WTC11 (cell line): Measurements from ENCODE around the gene C17orf100.

Experiments used
- CREB1 ChIP-seq: sonication (generic); formaldehyde crosslinking; IDR thresholded peaks from 2 replicates; pipeline ENCODE4 v1.8.0; 2023; ENCODE audit warnings: mild to moderate bottlenecking, missing genetic modification reagents
- FOXP4 ChIP-seq: sonication (generic); formaldehyde crosslinking; IDR thresholded peaks from 2 replicates; pipeline ENCODE4 v1.8.0; 2022; ENCODE audit warnings: mild to moderate bottlenecking, missing genetic modification reagents
- GTF2I ChIP-seq: fragments of 250-450 bp; sonication (Bioruptor Pico); conservative IDR thresholded peaks from 2 replicates; pipeline ENCODE4 v1.4.0; 2021; ENCODE audit warnings: mild to moderate bottlenecking
- MLX ChIP-seq: sonication (generic); formaldehyde crosslinking; IDR thresholded peaks from 2 replicates; pipeline ENCODE4 v1.8.1; 2023; ENCODE audit warnings: mild to moderate bottlenecking, missing genetic modification reagents, moderate library complexity
- PRRX2 ChIP-seq: fragments of 250-450 bp; sonication (Bioruptor Pico); IDR thresholded peaks from 2 replicates; pipeline ENCODE4 v1.8.0; 2021; ENCODE audit warnings: mild to moderate bottlenecking
- ZNF138 ChIP-seq: sonication (generic); formaldehyde crosslinking; conservative IDR thresholded peaks from 2 replicates; pipeline ENCODE4 v1.8.1; 2022; ENCODE audit warnings: mild to moderate bottlenecking, moderate library complexity, missing genetic modification reagents
- ZNF232 ChIP-seq: sonication (generic); formaldehyde crosslinking; IDR thresholded peaks from 2 replicates; pipeline ENCODE4 v1.8.0; 2022; ENCODE audit warnings: mild to moderate bottlenecking, missing genetic modification reagents
- TF ChIP-seq, protein P1 (sequence below): fragments of 200-600 bp; IDR thresholded peaks from 2 replicates; pipeline ENCODE4 v1.8.0; 2022; ENCODE audit warnings: antibody characterized with exemption
- TF ChIP-seq, protein P2 (sequence below): sonication (generic); formaldehyde crosslinking; IDR thresholded peaks from 2 replicates; pipeline ENCODE4 v1.8.0; 2023; ENCODE audit warnings: missing genetic modification reagents
- TF ChIP-seq, protein P3 (sequence below): sonication (generic); formaldehyde crosslinking; IDR thresholded peaks from 2 replicates; pipeline ENCODE4 v1.8.1; 2022; ENCODE audit warnings: missing genetic modification reagents, borderline replicate concordance

DNA sequence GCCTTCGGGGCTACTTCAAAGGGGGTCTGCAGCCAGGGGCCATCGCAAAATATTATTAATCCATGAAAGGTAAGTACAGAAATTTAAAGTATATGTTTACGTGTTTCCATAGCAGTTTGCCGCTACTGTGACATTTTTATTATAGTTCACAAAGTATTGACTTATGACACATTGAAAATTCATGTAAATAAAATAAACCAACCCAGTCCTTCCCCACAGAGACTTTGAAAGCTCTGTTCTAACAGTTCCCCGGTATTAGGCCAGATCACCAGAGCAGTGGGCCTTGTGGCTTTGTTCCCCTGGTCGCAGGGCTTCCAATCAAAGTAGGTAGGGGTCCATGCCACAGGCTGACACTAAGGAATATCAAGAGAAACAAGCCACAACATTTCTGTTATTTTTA lies 24.9 kb upstream of the C17orf100 start:
- TF ChIP-seq CREB1 (no peak), GTF2I (no peak), MLX (no peak), FOXP4 (CRISPR knock-in tag) (no peak), PRRX2 (CRISPR knock-in tag) (no peak), ZNF232 (CRISPR knock-in tag) (no peak), ZNF138 (CRISPR knock-in tag) (no peak)
- TF ChIP-seq, protein P1, sequence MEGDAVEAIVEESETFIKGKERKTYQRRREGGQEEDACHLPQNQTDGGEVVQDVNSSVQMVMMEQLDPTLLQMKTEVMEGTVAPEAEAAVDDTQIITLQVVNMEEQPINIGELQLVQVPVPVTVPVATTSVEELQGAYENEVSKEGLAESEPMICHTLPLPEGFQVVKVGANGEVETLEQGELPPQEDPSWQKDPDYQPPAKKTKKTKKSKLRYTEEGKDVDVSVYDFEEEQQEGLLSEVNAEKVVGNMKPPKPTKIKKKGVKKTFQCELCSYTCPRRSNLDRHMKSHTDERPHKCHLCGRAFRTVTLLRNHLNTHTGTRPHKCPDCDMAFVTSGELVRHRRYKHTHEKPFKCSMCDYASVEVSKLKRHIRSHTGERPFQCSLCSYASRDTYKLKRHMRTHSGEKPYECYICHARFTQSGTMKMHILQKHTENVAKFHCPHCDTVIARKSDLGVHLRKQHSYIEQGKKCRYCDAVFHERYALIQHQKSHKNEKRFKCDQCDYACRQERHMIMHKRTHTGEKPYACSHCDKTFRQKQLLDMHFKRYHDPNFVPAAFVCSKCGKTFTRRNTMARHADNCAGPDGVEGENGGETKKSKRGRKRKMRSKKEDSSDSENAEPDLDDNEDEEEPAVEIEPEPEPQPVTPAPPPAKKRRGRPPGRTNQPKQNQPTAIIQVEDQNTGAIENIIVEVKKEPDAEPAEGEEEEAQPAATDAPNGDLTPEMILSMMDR, result no peak
- TF ChIP-seq, protein P2, sequence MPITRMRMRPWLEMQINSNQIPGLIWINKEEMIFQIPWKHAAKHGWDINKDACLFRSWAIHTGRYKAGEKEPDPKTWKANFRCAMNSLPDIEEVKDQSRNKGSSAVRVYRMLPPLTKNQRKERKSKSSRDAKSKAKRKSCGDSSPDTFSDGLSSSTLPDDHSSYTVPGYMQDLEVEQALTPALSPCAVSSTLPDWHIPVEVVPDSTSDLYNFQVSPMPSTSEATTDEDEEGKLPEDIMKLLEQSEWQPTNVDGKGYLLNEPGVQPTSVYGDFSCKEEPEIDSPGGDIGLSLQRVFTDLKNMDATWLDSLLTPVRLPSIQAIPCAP (CRISPR knock-in tag), result no peak
- TF ChIP-seq, protein P3, sequence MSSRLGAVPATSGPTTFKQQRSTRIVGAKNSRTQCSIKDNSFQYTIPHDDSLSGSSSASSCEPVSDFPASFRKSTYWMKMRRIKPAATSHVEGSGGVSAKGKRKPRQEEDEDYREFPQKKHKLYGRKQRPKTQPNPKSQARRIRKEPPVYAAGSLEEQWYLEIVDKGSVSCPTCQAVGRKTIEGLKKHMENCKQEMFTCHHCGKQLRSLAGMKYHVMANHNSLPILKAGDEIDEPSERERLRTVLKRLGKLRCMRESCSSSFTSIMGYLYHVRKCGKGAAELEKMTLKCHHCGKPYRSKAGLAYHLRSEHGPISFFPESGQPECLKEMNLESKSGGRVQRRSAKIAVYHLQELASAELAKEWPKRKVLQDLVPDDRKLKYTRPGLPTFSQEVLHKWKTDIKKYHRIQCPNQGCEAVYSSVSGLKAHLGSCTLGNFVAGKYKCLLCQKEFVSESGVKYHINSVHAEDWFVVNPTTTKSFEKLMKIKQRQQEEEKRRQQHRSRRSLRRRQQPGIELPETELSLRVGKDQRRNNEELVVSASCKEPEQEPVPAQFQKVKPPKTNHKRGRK (CRISPR knock-in tag), result no peak
